A172 (cell line): ENCODE data around the gene MTTP. TPM values are rescaled to one million over a fixed set of nuclear protein-coding genes. Genes with fewer than 3 reads are reported as not detected.
"Not testable (repeated sequence)": the region's sequence is repeated elsewhere in the genome, so short reads cannot be mapped to it uniquely, and the experiment has no call there.

Source experiments
- DNase-seq: peaks from one replicate; pipeline ENCODE4 v3.0.0-alpha.2; 2015; ENCODE audit warnings: low spot score
- total RNA-seq: library from RNA; depleted of rRNA; stranded (reverse); fragments of >200 nt; shearing (Covaris generic); gene quantifications from 2 replicates; pipeline ENCODE4 v1.2.3, GENCODE V29; 2014; rRNA removed

MTTP gene
- 0.65 TPM in 1 of 2 replicates, not detected in the other for total RNA-seq

DNA sequence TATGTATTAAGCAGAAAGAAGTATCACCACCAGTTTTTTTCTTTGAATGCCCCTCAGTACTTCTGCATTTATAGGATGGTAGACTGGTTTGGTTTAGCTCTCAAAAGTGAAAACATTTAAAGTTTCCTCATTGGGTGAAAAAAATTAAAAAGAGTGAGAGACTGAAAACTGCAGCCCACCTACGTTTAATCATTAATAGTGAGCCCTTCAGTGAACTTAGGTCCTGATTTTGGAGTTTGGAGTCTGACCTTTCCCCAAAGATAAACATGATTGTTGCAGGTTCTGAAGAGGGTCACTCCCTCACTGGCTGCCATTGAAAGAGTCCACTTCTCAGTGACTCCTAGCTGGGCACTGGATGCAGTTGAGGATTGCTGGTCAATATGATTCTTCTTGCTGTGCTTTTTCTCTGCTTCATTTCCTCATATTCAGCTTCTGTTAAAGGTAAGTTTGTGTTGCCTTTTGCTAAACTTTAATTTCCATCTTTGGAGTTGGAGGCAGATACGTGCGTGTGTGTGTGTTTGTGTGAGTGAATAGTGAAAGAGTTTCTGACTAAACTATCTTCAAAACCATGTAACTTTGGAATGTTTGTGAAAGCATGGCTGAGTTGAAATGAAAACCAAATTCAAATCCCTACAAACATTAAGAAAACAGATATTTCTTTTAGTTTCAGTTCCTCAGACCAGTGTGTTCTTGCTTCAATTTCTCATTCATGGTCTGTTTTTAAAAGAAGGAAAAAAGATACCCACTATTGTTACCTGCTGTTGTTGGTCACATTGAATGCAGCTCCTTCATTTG, at the start of gene MTTP:
Gene MTTP (plus strand): TSS at position 295 of the 795 bp plus-strand sequence. CDS start 86 bp downstream, at position 381.
- DNase-seq = no peak

DNA sequence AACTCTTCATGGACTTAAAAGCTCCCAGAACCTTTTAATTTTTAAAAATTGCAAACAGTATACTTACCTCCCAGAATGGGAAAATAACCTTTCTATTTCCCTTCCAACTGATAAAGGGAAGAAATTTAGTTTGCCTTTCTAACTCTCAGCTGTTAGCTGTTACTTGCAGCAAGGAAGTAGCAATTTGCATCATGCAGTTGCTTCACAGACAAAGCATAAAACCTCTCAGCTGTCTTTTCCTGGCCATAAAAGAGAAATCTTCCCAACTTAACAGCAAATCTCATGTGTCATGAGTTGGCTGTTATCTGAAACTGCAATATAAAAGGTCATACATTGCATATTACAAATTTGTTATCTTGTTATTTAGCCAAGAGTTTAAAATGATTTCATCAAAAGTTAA, 45.4 kb upstream of the MTTP start:
- DNase-seq = no peak

DNA sequence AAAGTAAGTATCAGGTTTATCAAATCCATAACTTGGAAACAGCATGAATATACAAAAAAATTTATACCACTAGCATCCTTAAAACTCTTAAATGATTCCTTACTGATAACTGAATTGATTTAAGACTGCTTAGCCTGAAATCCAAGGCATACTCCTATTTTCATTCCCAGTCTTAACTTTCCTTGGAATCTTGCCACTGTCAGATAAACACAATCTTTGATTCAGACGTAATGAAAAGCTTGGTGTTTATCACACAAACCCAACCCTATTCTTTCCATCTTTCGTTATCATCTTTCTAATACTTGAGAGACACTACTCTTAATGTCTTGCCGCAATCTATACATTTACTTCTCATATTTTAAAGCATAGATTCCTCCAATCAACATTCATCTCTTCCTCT, 44.7 kb upstream of the MTTP start:
- DNase-seq = no peak

DNA sequence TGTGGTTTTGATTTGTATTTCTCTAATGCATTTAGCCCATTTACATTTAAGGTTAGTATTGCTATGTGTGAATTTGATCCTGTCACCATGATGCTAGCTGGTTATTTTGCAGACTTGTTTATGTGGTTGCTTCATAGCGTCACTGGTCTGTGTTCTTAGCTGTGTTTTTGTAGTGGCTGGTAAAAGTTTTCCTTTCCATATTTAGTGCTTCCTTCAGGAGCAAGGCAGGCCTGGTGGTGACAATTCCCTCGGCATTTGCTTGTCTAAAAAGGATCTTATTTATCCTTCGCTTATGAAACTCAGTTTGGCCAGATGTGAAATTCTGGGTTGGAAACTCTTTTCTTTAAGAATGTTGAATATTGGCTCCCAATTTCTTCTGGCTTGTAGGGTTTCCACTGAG, 39.9 kb upstream of the MTTP start:
- not testable (repeated sequence) for DNase-seq

DNA sequence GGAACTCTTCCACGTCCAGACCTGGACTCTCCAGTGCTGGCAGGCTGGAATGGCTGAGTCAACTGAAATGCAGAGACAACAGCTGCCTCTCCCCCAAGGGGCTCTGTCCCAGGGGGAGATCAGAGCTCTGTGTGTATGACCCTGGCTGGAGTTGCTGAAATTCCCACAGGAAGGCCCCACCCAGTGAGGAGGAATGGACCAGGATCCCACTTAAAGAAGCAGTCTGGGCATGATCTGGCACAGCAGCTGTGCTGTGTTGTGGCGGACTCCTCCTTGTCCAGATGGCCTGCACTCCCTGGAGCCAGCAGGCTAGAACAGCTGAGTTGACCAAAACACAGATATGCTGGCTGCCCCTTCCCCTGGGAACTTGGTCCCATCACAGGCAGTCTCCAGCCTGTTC, 38.4 kb upstream of the MTTP start:
- no peak for DNase-seq

DNA sequence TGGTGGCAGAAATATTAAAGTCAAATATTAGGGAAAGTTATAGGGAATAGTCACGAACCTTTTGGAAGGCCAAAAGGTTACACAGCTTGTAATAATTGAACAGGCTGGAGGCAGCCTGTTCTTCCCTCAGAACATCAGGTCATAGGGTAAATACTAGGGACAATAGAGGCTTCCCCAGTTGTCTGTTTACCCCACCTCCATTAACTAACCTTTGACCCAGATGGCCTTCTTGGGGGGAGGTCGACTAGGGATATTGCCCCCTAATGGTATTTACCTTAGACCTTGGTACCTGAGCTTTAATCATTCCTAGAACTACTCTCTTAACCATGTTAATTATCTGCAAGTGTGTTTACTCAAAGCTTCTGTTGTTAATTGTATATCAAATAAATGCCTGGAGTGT, 37.8 kb upstream of the MTTP start:
- no peak for DNase-seq

DNA sequence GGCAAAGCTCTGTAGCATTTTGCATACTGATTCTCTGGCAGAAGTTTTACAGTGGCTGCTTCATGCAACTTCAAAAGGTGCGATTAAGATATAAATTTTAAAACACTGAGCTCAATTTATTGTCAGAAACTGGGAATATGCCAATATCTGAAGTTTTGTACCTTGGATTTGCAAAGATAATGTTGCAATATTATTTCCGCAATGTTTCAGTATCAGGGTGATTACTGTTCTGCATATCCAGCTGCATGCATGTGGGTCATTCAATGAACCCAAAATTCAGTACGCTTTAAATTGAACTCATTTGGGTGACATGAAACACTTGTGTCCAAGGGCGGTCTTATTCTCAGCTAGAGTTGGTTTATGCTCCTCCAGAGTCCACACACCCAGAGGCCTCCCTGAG, 37.0 kb upstream of the MTTP start:
- no peak for DNase-seq

DNA sequence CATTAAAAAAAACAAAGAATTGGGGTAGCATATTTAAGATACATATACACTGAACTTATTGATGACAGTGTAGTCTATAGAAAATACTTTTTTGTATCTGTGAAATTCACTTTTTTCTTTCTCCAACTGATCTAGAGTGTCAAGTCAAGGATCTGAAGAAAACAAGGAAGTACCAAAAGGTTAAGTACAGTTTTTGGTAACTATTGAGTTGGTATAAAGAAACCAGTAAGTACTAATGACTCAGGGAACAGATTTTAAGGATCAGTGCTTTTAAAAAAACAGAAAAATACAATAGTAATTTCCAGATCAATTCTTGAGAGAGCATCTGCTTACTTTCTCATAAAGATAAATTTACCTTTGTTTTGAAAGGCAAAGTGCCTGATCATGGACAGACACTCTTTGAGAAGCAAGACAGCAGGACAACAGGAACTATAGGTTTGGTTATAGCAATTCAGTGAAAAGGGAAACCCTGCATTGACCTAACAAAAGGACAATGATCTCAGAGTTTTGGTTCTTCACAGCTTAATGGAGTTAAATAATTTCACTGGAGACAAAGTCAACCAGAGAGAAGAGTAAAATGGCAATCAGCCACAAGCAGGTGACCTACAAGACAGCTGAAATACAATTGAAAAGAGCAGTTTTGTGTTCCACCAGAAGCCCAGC, 34.2 kb upstream of the MTTP start:
- DNase-seq = no peak

DNA sequence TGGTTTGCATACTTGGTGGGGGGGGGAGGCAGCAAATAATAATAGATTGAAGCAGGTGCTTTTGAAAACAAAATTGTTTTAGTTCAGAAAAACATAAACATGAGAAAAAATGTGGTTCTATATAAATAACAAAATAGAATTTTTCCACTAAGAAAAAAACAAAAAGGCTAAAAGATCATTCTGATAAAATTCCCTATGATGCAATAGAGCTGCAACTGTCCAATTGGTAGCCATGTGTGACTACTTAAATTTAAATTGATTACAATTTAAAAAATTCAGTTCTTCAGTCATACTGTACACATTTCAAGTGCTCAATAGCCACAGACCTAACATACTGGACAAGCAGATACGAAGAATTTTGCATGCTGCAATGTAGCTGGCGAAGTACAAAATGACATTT, 21.8 kb upstream of the MTTP start:
- DNase-seq = no peak

DNA sequence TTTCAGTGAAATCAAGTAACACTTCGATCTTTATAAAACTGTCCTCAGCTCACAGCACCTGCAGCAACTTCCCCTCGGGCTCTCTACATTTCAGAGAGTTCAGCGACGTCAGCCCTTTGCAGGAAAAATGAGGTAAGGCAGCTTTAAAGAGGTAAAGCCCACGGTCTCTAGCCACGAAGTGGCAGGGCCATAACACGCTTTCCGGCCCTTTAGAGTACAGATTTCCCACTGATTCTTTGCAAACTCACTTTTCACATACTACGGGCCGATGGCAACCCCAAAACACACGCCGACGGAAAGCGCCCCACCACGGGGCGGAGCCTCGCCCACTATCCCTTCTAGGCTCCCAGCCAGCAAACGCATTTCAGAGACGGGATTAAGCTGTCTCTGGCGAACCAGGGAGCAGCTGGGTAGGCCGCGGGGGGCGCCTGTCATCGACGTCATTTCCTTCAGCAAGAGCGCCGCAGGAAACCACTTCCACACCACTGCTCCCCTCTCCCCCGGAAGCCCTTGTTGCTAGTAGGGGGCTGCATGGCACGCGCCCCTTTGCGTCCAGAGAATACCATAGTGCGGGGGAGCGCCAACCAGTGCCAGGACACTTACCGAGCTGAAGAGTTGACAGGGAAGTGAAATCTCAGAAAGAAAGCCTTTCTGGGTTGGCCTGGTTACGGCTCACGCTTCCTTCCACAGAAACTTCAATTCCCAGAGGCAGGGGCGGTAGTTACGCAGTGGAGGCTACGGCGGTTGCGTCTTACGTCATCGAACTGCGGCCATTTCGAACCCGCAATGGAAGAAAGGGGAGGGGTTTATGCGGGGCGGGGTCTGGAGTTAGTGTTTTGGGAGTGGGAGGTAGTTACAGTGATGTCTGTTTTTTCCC, 11.1 kb upstream of the MTTP start, which contains the start of gene TRMT10A:
Gene TRMT10A (minus strand): TSS at position 730 of the 877 bp plus-strand sequence. CDS start 4,701 bp downstream, outside the sequence.
- DNase-seq = peak; percentile 97

DNA sequence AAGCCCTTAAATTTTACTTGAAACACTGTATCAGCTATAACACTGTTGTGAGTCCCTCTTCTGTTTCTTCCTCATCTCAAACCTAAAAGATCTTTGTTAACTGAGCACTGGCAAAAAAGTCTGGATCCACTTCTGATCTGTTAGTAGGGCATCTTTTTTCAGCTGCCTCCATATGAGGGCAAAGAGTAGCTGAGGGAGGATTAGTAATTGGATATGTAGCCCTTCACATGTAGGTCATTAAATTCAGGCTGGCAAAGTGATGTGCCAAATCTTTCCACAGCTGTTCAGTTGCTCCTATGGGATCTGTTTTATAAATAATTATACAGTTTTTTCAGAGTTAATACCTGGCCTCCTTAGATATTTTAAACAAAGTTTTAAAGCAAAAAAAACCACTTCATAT, 9.7 kb upstream of the MTTP start:
- no peak for DNase-seq

DNA sequence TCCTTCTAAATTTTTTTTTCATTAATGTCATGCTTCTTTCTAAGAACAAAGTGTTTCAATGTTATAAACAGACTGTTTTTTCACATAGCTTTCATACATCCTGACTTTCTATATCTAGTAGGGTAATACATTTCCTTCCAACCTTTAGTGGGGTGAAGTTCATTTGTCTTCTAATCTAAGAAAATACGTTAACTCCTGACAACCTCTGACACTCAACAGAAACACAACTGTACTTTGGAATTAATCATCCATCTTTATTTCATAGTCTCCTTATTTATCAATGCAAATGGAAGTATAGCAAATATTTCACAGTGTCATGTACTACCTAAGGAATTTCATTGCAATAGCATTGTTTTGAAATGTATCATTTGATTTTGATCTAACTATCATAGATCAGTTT, 2.7 kb upstream of the MTTP start:
- DNase-seq = no peak

DNA sequence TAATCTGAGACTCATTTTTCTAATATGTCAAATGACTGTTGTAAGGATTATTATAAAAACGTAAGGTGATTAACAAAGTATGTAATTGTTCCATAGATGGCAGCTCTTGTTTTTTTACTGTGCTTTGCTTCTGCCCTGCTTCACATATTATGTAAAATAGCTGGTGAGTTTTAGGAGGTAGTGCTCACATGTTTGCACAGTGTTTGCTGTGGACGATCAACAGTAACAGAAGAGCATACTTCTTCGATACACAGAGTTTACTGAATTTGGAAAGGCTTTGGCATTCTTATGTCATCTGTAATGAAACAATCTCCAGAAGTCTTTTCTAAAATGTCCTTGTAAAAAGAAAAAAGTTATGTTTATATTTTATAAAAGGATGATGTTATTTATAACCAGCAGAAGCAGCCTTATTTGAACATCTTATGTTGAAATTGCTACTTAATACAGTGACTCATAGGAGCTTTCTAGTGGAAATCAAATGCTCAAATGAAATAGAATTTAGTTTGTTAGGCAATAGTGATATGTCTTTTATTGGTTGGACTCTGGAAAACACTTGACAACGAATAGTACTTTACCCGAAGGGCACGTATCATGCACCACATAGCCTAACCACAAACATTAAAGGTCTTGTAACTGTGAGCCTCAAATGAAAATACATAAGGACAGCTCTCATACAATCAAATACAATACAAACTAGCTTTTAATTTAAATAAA, 1.9 kb upstream of the MTTP start:
- no peak for DNase-seq

DNA sequence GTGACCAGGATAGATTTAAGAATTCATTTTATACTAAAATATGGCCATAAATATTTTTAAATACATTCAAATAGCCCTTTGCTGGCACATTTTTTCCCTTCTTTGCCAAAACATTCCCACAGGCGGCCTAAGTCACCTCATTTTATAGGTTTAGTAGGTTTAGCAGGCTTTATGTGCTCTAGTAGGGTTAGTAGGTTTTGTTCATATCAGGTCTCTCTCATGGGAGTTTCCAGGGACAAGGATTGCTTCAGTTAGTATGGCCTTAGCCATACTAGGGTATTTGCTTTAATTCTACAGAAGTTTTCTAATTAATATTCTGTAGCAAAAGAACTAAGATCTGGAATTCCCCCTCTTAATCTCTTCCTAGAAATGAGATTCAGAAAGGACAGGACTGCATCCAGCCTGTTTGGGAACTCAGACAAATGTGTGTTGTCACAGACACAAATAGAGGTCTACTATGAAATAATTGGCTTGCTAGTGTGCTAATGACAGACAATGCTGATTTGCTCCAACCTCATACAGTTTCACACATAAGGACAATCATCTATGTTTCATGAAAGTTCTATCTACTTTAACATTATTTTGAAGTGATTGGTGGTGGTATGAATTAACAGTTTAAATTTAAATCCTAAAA, 772 bp upstream of the MTTP start:
- DNase-seq = no peak

DNA sequence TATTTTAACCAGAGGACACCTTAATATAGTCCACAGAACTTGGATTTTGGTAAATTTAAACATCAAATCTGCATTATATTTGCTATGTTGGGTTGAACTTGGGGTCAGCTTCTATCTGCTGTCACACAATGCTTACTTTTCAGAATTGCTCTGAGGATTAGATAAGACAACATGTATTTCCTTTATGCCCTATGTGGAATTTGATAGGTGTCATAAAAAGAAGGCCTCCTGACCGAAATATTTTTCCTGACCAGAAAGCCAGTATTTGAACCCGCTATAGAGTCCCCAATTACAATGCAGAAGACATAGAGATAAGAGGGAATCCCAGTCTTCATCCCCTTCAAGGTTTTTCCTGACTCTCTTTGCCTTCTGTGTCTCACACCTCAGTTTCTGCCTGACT, 4.1 kb downstream of the MTTP start:
- DNase-seq = no peak

DNA sequence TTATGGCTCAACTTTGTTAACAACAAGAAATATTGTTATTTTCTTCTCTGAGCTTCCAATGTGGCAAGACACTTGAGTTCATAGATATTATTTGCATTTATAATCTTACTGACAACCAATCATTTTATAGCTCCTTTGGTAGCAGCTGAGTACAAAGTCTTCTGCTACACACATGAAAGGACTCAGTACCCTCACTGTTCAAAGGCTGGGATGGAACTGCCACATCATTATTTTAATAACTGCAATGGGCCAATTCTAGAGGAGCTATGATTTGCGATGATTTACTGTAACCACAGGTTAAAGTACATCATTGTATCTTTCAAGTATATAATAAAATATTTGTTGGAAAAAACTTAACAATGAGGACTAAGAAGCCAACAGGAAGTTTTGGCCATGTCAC, 10.9 kb downstream of the MTTP start:
- DNase-seq = no peak

DNA sequence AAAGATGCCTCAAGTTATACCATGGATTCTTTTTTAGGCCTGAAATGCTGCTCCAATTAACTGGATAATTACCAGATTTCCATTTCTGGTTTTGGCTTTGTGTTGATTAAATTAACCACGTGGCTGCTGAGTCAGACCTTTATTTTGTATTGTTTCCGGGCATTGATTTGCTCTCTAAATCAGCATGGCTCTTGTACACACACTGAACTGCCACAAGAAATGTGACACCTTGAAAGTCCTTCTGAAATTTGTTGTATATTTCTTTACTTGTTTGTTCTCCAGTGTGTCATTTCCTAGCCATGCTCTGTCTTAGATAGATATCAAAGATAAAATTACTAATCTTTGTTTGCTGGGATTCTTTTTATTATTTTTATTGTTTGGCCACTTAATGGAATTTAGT, 11.7 kb downstream of the MTTP start:
- no peak for DNase-seq

DNA sequence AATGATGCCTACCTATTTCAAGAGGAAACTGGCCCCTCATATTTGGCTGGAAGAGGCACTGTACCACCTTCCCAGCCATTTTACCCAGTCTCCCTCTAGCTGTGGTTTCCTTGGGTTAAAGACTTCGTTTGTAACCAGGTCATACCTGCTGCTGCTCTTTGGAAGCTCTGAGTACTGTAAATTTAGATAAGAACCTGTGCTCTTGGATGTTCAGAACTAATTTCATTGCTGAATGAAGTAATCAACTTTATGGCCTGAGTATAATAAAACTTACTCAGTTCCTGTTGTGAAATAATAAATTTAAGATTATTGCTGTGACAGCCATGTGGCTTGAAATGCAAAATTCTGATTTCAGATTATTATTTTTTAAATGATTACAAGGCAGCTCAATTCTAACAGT, 12.2 kb downstream of the MTTP start:
- DNase-seq = no peak

DNA sequence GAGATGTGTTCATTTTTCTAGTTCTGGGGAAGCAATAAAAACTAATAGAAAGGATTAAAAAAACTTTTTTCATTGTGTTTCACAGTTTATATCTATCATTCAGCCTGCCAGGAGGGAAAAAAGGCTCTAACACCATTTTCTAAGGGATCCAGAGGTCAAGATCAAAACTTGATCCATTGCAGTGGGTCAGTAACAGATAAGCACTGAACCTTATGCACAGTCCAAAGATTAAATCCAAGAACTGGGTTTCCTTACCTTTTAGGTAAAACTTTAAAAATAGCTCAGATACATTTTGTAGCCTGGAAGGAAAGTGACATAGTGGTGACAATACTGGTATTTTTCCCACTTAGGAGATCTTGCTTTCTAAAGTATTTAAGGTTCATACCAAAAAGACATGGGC, 12.7 kb downstream of the MTTP start:
- DNase-seq = no peak

DNA sequence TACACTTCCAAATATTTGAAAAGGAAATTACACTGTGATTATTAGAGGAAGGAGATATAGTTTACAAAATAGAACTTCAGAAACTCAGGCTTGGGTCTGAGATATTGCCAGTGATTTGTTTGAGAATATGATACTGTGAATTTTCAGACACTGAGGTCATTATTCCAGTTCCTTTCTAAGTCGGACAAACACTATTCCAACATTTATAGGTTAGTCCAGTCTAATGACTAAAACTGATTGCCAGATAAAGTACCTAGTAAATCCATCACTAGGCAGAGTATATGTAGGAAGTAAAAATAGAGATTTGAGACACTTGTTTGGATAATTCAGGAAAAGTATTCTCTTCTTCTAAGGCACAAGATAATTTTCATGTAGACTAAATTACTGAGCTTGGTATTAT, 13.2 kb downstream of the MTTP start:
- DNase-seq = no peak

DNA sequence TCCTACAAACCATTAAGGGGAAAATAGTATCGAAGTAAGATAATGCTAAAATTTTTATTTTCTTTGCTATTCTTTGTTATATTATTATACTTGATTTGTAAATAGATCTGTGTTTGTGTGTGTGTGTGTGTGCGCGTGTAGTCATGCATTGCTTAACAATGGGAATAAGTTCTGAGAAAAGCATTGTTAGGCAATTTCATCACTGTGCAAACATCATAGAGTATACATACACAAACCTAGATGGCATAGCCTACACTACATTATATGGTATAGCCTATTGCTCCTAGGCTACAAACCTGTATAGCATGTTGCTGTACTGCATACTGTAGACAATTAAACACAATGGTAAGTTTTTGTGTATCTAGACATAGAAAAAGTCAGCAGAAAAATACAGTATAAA, 17.1 kb downstream of the MTTP start:
- no peak for DNase-seq
